Urothelium cell line (cell line): Measurements from ENCODE around the gene RBM15B.
"Not testable (repeated sequence)": the region's sequence is repeated elsewhere in the genome, so short reads cannot be mapped to it uniquely, and the experiment has no call there.

Experiments
- DNase-seq: peaks from one replicate; pipeline ENCODE4 v3.0.0; 2011; ENCODE audit warnings: low spot score, mixed read lengths
- FAIRE-seq: peaks from 2 replicates; lab custom pipeline; 2011; peaks lifted over from hg19 to GRCh38; lab: Jason Lieb, UNC

RBM15B gene

DNA sequence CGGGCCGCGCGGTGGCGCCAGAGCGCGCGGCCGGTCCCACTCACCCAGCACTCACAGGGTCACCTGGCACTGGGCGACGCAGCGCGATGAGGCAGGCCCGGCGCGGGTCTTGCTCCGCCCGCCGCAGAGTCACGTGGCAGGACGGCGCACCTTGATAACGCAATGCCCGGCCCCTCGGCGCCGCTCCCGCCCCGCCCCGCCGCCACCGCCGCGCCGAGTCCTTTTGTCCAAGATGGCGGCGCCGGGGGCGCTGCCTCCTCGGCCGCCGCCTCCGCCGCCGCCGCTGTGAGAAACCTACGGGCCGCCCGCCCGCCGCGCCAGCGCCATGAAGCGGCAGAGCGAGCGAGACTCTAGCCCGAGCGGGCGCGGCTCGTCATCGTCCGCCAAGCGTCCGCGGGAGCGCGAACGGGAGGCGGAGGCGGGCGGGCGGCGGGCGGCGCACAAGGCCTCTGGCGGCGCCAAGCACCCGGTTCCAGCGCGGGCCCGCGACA lies at the start of gene RBM15B:
Gene RBM15B, plus strand, starts transcription at position 211 of the 491 bp plus-strand sequence. Its CDS starts 115 bp downstream, at position 326.
- FAIRE-seq (peak; percentile 89), DNase-seq (peak; percentile 97)

- FAIRE-seq: peak; percentile 78
- no peak for DNase-seq
These were observed 47.0 kb upstream of the RBM15B start for GRCh38 chr3:51343918-51344687.

DNA sequence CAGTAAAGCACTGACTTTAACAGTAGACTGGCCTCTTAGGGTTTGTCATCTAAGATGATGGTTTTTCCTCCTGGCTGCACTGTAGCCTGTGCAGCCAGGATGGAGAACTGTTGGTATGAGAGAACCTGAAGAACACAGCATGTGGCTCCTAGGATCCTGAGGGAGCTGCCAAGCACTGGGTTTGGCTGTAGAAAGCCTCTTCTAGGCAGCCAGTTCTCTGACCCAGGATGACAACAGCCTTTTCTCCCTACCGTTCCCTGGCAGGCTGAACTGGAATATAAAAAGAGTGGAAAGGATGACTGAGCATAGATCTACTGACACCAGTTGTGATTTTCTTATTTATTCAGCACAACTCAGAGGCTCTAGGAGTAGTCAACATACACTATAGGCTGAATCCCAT lies 40.3 kb upstream of the RBM15B start:
- no peak for DNase-seq
- no peak for FAIRE-seq

GRCh38 chr3:51353131-51353530 lies 38.0 kb upstream of the RBM15B start:
- FAIRE-seq: no peak

GRCh38 chr3:51353691-51354090 lies 37.4 kb upstream of the RBM15B start:
- no peak for DNase-seq
- FAIRE-seq: no peak

More at GRCh38 chr3:51353131-51353530, 38.0 kb upstream of the RBM15B start:
- no peak for DNase-seq

GRCh38 chr3:51354172-51354571 lies 36.9 kb upstream of the RBM15B start:
- FAIRE-seq: no peak
- DNase-seq: no peak

DNA sequence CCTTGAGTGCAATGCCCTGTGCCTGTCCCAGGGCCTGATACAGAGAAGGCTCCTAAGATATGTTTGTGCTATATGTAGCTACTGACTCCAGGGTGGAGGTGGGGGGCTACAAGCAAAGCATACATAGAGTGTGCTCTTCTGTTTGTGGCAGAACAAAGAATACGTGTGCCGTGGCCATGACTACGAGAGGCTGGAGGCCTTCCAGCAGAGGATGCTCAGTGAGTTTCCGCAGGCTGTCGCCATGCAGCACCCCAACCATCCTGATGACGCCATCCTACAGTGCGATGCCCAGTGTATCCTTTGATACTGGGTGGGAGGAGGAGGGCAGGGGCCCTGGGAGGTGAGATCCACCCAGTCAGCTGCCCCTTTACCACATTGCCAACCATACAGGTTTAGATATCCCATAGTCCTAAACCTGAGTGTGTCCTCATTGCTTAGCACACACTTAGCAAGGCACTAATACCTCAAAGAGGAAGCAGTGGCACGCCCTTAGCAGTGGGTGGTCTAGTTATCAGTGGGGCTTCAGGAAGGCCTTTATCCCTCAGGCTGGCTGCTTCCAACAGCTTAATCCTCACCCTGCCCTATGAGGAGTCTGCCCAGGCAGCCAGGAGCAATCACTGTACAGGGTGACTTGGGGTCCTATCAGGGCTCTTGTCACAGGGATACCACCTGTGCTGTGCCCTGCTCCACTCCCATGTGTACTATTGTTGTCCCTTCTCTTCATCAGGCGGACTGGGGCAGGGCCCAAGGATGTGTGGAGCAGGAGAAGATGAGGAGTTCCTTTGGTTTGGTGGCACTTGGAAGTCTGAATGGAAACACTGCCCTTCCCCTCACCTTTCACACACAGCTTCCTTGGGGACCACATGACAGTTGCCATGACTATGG lies 36.1 kb upstream of the RBM15B start:
- no peak for FAIRE-seq

GRCh38 chr3:51355891-51356578 lies 35.0 kb upstream of the RBM15B start:
- no peak for FAIRE-seq
- DNase-seq: no peak

More for the DNA sequence above, 36.1 kb upstream of the RBM15B start:
- no peak for DNase-seq

DNA sequence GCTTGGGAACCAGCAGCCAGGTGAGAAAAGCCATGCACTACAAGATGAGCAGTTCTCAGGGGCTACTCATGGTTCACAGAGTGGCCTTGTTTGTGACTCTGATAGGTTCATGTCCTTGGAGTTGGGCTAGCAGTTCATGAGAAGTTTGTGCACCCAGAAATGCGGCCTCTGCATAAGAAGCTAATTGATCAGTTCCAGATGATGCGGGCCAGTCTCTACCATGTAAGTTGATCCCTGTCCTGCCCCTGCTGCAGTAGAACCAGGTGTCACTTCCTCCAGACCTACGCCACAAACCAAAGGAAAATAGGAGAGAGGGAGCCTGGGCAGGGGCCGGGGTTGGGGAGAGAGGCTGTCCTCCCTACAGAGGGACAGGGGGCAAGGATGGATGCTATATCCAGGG lies 33.2 kb upstream of the RBM15B start:
- DNase-seq (no peak), FAIRE-seq (no peak)

GRCh38 chr3:51358981-51359380 lies 32.1 kb upstream of the RBM15B start:
- no peak for DNase-seq
- no peak for FAIRE-seq

DNA sequence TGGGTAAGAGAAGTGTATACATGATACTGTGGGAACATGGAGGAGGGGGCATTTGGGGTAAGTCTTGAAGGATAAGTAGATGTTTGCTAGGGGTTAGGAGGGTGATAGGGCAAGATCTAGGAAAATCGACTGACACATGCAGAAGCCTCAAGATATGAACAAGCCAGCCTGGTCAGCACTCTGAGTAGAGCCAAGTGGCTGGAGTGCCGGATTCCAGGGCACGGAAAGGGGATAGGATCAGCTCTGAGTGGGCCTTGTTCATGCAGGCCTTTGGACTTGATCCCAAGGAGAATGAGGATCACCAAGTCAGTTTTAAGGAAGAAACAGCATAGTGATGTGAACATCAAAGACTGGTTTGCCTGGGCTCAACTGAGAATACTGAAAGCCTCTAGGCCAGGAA lies 30.3 kb upstream of the RBM15B start:
- FAIRE-seq (no peak), DNase-seq (no peak)

- DNase-seq: no peak
- no peak for FAIRE-seq
These were observed 29.3 kb upstream of the RBM15B start for GRCh38 chr3:51361746-51362145.

DNA sequence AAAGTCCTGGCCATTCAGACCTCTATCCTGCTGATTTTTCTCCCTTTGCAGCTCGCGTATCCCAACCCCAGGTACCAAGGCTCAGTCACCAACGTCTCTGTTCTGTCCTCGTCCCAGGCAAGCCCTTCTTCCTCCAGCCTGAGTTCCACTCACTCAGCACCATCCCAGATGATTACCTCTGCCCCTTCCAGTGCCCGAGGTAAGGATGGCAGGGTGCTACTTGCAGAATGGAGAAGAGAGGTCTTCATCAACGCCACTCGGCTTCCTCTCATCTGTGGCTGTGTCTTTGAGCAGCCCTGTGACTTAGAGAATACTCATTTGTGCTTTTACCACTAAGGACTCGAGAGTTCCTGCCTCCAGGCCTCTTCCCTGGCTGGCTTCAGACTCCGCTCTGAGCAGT lies 28.6 kb upstream of the RBM15B start:
- no peak for DNase-seq
- no peak for FAIRE-seq

GRCh38 chr3:51368276-51368675 lies 22.8 kb upstream of the RBM15B start:
- not testable (repeated sequence) for DNase-seq, FAIRE-seq

- FAIRE-seq: no peak
- peak; percentile 56 for DNase-seq
These were observed 19.0 kb upstream of the RBM15B start for GRCh38 chr3:51371943-51372557.

- FAIRE-seq: no peak
- DNase-seq: no peak
These were observed 17.2 kb upstream of the RBM15B start for GRCh38 chr3:51373658-51374421.

DNA sequence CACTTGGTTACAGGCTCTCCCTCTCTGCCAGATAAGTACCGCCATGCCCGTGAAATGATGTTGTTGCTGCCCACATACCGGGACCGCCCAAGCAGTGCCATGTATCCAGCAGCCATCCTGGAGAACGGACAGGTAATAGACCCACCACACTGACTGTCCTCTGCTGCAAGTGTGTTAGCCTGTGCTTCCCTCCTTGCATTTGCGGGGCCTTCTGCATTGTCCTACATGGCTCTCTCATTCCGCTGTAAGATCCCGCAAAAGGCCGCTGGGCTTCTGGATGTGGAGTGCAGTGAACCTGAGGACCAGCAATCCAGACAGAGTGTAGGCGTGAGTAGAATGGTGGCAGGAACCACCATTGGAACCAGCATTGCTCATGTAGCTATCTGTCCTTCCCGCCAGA lies 16.6 kb upstream of the RBM15B start:
- no peak for DNase-seq
- FAIRE-seq: no peak

DNA sequence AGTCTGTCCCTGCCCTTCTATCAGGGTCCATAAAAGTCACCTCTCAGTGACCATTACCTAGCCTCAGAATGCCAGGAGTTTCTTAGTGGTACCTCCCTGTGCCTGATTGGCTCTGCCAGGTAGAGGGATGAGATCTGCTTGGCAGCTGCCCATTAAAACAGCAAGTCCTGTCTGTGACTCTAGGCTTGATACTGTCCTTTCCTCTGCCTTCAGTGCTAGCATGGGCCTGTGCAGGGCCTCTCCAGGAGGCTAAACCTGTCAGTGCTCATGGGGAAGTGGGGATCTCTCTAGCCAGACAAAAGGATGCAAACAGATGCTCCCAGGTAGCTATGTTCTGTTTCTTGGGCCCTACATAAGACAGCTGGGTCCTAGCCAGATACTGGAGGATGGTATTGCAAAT lies 15.9 kb upstream of the RBM15B start:
- FAIRE-seq (no peak), DNase-seq (no peak)

- FAIRE-seq (no peak), DNase-seq (no peak)
These were observed 15.5 kb upstream of the RBM15B start for GRCh38 chr3:51375571-51375970.

GRCh38 chr3:51378065-51378464 lies 13.0 kb upstream of the RBM15B start:
- DNase-seq (no peak), FAIRE-seq (no peak)
